ENCODE measurements around the gene EFCC1.

The EFCC1 gene

DNA sequence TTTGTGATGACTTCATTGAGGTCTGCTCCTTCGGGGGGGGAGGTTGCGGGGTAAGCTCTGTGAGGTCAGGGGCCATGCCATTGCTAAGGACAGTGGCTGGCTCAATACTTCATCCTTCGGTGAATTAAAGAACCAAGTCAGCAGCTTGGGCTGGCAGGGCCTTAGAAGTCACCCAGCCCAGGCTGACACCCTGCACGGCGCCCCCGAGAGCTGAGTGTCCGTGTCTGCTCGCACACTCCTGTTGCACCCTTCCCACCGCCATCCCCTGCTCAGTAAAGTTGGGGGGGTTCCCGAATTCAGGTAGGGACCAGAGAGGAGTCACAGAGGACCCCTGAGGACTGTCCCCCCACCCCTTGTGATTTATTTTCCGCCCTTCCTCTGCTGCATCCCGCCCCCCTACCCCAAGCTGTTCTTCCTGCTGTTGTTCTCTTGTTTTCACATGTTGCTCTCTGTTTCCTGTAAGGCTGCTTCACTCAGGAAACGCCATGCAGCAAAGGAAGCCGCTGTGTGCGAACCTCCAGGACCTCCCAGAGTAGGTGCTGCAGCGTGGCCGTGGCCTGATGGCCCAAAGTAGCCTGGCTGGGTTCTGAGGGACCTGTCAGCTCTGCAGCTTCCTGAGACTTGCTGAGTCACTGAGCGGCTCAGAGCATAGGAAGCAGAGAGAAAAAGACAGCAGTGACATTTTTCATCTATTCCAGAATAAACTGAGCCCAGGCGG lies 14.4 kb downstream of the EFCC1 start:
- DNase-seq: no peak

GRCh38 chr3:129016356-129016719 lies 15.2 kb downstream of the EFCC1 start:
- peak; percentile 80 for DNase-seq

- no peak for DNase-seq
Observed at GRCh38 chr3:129016720-129017483, 15.8 kb downstream of the EFCC1 start.

DNA sequence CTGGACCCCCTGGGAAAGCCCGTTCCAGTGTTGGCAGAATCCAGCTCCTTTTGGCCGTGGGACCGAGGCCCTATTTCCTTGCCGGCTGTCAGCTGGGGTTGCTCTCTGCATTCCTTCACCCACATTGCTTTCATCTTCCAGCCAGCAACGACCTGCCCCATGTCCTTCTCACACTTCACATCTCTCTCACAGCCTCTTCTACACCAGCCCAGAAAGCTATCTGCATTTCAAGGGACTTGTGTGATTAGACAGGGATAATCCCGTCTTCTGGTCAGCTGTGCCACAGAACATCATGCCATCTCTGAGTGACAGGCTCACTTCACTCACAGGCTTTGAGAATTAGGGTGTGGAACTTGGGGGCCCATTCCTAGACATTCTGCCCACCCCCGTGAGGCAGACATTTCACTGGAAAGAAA lies 16.4 kb downstream of the EFCC1 start:
- no peak for DNase-seq

GRCh38 chr3:129018271-129018670 lies 17.2 kb downstream of the EFCC1 start:
- DNase-seq: no peak

DNA sequence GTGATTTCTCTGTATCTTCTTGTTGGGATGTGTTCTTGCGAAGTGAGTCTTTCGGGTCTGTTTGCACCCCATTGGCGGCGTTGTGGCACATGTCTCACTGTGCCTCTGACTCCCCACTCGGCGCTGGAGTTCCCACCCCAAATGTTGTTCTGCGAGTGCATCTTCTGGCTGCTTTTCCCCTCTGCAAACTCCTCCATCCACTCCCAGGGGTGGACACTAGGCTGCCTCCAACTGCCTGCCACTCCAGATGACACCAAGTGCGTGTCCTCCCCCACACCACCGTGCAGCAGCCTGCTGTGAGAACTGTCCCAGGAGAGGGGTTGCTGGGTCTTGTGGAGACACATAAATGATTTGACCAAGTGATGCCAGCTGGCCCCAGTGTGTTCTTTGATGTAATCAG lies 17.6 kb downstream of the EFCC1 start:
- no peak for DNase-seq

DNA sequence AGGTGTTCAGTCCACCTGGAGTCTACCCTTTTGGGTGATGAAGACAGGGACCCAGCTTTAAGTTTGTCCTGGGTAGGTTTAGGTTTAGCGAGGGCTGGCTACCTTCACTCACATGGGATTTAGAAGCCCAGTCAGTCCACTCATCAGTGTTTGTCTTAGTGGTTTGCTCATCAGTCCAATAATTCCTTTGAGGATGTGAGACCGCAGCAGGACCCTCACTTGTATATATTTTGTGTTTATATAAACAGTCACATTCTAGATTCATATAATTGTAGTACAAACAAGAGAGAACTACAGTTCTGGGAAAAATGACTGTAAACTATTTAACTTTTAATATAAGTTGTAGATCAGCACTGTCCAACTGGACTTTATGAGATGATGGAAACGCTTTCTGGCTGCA lies 18.2 kb downstream of the EFCC1 start:
- no peak for DNase-seq

- no peak for DNase-seq
Observed at GRCh38 chr3:129020691-129021090, 19.6 kb downstream of the EFCC1 start.

GRCh38 chr3:129021140-129021551 lies 20.0 kb downstream of the EFCC1 start:
- DNase-seq: no peak

GRCh38 chr3:129022114-129023007 lies 21.3 kb downstream of the EFCC1 start:
- DNase-seq: no peak

GRCh38 chr3:129023008-129023358 lies 21.9 kb downstream of the EFCC1 start:
- no peak for DNase-seq

- peak; percentile 55 for DNase-seq
Observed at GRCh38 chr3:129023909-129024308, 22.8 kb downstream of the EFCC1 start.

DNA sequence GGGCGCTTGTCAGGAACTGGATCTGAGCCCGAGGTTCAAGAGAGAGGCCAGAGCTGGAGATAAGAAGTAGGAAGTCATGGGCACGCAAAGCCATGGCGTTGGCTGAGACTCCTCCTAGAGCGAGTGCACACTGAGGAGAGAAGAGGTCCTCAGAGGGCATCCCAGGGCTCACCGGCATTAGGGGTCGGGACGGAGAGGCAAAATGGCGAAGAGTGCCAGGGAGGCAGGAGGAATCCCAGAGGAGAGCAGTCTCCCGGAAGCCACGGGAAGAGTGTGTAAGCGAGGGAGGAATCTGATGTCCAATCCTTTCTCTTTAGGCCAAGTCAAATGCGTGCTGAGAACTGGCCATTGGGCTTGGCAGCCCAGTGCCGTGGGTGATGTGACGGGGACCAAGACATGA lies 24.0 kb downstream of the EFCC1 start:
- DNase-seq: no peak

DNA sequence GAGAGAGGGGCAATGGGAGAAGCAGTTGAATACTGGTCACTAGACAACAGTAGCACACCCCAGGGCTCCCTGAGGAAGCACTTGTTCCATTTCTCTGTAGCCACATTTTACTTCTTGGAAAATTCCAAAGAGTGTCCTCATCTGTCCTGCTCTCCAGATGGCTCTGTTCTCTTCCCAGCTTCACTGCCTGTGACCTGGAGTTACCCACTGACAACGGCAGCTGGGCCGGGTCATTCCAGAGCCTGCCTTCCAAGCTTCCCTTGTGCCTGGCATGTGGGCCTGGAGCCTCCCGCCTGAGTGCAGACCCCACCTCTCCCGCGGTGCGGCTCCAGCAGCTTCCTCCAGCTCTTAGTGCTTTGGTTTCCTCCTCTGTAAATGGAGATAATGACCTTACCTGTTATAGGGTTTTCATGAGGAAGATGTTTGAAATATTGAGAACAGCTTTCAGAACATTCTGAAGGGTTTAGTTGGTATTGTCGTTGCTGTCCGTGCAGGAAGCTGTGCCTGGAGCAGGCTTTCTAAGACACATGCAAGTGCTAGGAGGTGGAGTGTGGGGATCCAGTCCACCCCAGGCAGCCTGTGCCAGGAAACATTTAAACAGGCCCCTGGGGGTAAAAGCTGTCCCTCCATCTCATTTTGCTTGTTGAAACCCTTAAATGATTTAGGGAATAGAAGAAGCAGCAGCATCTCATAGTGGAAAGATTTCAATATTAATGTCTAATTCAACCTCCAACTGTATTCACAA lies 24.8 kb downstream of the EFCC1 start:
- no peak for DNase-seq

- DNase-seq: peak; percentile 82
Observed at GRCh38 chr3:129026728-129027543, 25.8 kb downstream of the EFCC1 start.

DNA sequence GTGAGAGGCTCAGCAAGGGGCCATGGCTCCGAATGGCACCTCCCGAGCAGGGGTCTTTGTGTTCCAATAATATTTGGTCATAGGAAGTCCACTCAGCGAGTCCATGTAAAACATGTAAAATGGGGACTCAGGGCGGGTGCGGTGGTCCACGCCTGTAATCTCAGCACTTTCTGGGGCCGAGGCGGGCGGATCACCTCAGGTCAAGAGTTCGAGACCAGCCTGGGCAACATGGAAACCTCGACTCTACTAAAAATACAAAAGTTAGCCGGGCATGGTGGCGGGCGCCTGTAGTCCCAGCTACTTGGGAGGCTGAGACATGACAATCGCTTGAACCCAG lies 26.4 kb downstream of the EFCC1 start:
- no peak for DNase-seq

DNA sequence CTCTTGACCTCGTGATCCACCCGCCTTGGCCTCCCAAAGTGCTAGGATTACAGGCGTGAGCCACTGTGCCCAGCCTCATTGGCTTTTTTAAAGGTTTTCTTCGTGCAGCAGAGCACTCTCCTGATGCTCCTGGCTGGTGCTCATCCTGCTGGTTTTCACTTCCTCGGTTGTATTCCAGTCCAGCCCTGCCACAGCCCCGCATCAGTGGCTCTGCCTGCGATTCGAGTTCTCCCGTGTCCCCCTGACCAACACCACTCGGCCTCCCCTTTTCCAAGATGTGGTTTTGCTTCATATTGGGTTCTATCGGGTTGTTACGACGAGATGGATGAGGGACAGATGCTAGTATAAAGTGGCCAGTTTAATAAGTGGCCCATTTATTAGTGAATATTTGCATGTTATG lies 27.8 kb downstream of the EFCC1 start:
- DNase-seq: no peak

GRCh38 chr3:129030611-129031010 lies 29.5 kb downstream of the EFCC1 start:
- no peak for DNase-seq

DNA sequence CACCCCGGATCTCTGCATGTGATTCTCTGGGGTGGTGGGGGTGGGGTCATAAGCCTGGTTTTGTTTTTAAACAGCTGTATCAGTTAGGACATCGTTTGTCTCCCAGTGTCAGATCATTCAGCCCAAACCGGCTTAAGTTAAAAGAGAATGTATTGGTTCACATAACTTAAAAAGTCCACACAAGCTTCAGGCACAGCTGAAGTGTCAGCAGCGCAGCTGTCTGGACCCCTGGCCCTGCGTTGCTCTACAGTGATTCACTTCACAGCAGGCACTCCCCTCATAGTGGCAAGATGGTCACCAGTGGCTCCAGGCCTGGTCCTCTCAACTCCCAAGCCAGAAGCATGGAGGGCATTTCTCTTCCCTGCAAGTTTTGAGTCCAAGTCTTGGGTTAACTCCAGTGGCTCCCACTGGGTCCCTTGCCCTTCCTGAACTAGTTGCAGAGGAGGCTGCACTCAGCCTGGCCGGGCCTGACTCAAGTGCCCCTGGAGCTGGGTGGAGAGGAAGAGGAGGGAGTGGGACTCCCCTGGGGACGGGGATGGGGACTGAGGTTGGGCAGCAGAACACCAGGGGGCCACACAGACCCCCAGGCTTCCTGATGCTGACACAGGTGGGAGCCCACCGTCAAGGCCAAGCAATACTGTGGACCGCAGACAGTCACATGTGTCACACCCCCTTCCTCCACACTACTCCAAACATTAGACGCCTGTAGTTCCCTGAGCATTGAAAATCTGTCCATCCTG lies 30.5 kb downstream of the EFCC1 start:
- no peak for DNase-seq

GRCh38 chr3:129032716-129033115 lies 31.6 kb downstream of the EFCC1 start:
- no peak for DNase-seq

GRCh38 chr3:129033151-129033550 lies 32.0 kb downstream of the EFCC1 start:
- no peak for DNase-seq
